GM12878 (cell line): ENCODE results near the gene LXN. TPM values are rescaled to one million over a fixed set of nuclear protein-coding genes. Genes with fewer than 3 reads are reported as not detected.

Source experiments
- ATAC-seq: fragments of 200-7000 bp; cut with Tn5 transposase; 3 replicates; pipeline ENCODE4 v1.9.1; 2020; ENCODE audit warnings: mild to moderate bottlenecking, moderate library complexity
- BruUV-seq: library from RNA; stranded (reverse); fragments of 400-500 nt; replicated peaks from 2 replicates; lab custom pipeline; 2021; lab: Mats Ljungman, UMichigan
- CTCF ChIA-PET: fragments of 300-600 bp; sonication (Branson Sonifier 250); formaldehyde crosslinking; extraction: SDS; loops from one replicate; lab custom pipeline; 2021; ENCODE audit warnings: inconsistent platforms; lab: Yijun Ruan, JAX
- POLR2A ChIA-PET: fragments of 350-600 bp; formaldehyde crosslinking; extraction: SDS; loops from one replicate; lab custom pipeline; 2021; ENCODE audit warnings: inconsistent platforms; lab: Charles Lee
- RAD21 ChIA-PET: fragments of 300-600 bp; sonication (Branson Sonifier 250); formaldehyde crosslinking; loops from one replicate; lab custom pipeline; 2023; ENCODE audit warnings: antibody characterized with exemption; ENCODE audit not compliant: unreplicated experiment; lab: Charles Lee
- SMC1A ChIA-PET: fragments of 300-600 bp; sonication (Branson Sonifier 250); formaldehyde crosslinking; loops from one replicate; lab custom pipeline; 2023; ENCODE audit not compliant: unreplicated experiment, uncharacterized antibody; lab: Charles Lee
- DNase-seq: peaks from one replicate; pipeline ENCODE4 v3.0.0-alpha.2; 2011; ENCODE audit warnings: low read depth, low spot score
- FAIRE-seq: peaks from 3 replicates; lab custom pipeline; 2011; peaks lifted over from hg19 to GRCh38; lab: Jason Lieb, UNC
- H2AFZ ChIP-seq: 2 replicates; pipeline ENCODE4 v1.6.0; 2011; ENCODE audit warnings: low read depth, low read length, control low read depth; ENCODE audit not compliant: control insufficient read depth
- H3K27ac ChIP-seq: 2 replicates; pipeline ENCODE4 v1.5.1; 2011; ENCODE audit warnings: control low read depth; ENCODE audit not compliant: control insufficient read depth, insufficient read depth
- H3K27me3 ChIP-seq, 2 experiments: replicated peaks in 1 of 2; 2 replicates each; pipeline versions ENCODE4 v1.6.0 to v1.6.1; 2011; ENCODE audit warnings: low read length in 1 of 2; ENCODE audit not compliant: control insufficient read depth in 2 of 2, insufficient read depth in 2 of 2
- H3K36me3 ChIP-seq, 2 experiments: 2 replicates each; pipeline ENCODE4 v1.5.1; 2011; ENCODE audit warnings: low read length in 1 of 2; ENCODE audit not compliant: control insufficient read depth in 2 of 2, insufficient read depth in 2 of 2
- H3K4me1 ChIP-seq: 2 replicates; pipeline ENCODE4 v1.6.1; 2011; ENCODE audit warnings: mild to moderate bottlenecking, low read length, moderate library complexity, mixed read lengths; ENCODE audit not compliant: control insufficient read depth, insufficient read depth
- H3K4me2 ChIP-seq: 2 replicates; pipeline ENCODE4 v1.6.0; 2011; ENCODE audit warnings: control low read depth; ENCODE audit not compliant: control insufficient read depth, insufficient read depth
- H3K4me3 ChIP-seq: fragments of 200-600 bp; sonication (generic); 2 replicates; pipeline ENCODE4 v1.5.1; 2016
- H3K79me2 ChIP-seq: 2 replicates; pipeline ENCODE4 v1.6.0; 2011; ENCODE audit warnings: low read length; ENCODE audit not compliant: control insufficient read depth, insufficient read depth
- H3K9ac ChIP-seq: 2 replicates; pipeline ENCODE4 v1.8.0; 2011; ENCODE audit warnings: low read length, control low read depth, mixed read lengths; ENCODE audit not compliant: control insufficient read depth, insufficient read depth
- H3K9me3 ChIP-seq: replicated peaks from 3 replicates; pipeline ENCODE4 v1.5.1; 2011; ENCODE audit warnings: mild to moderate bottlenecking, low read length; ENCODE audit not compliant: control insufficient read depth, insufficient read depth
- H4K20me1 ChIP-seq: 2 replicates; pipeline ENCODE4 v1.6.0; 2011; ENCODE audit not compliant: control insufficient read depth, insufficient read depth
- ETV6 ChIP-seq, 2 experiments: fragments of 450-650 bp in 1 of 2; IDR thresholded peaks in 1 of 2; conservative IDR thresholded peaks in 1 of 2; 2 replicates each; pipeline ENCODE4 v1.6.1; 2014; ENCODE audit warnings: antibody characterized with exemption in 1 of 2, borderline replicate concordance in 1 of 2, low read depth in 1 of 2, mild to moderate bottlenecking in 1 of 2, moderate library complexity in 1 of 2
- PAX5 ChIP-seq: IDR thresholded peaks from 2 replicates; pipeline ENCODE4 v1.6.1; 2011; ENCODE audit warnings: low read depth, low read length, borderline replicate concordance
- TCF3 ChIP-seq: IDR thresholded peaks from 2 replicates; pipeline ENCODE4 v1.6.1; 2012; ENCODE audit warnings: low read depth, mild to moderate bottlenecking, low read length, borderline replicate concordance; ENCODE audit not compliant: insufficient read depth
- WGBS: methylation state at CpG from one replicate; pipeline ENCODE4 v1.1.6; 2016; ENCODE audit warnings: low lambda C conversion rate; ENCODE audit not compliant: insufficient replicate concordance, insufficient coverage; ENCODE audit errors: missing lambda C conversion rate; 5-methylcytosine and 5-hydroxymethylcytosine counted together
- in situ Hi-C: fragments of 300-500 bp; cut with MboI; formaldehyde crosslinking; loops from 9 replicates; pipeline ENCODE4 v1.14.3; 2018; ENCODE audit warnings: mixed read lengths
- intact Hi-C: fragments of 100-400 bp; cut with micrococcal nuclease; formaldehyde crosslinking; loops from one replicate; pipeline ENCODE4 v1.14.2; 2022; ENCODE audit not compliant: unreplicated experiment
- polyA plus RNA-seq, 11 experiments: library from polyadenylated mRNA; depleted of rRNA in 4 of 11; unstranded in 6 of 11; stranded (reverse) in 5 of 11; fragments of >200 nt; fragmentation: Nextera tagmentation in 4 of 11; fragmentation: Illumina TruSeq in 1 of 11; extraction: Ambion mirVana in 4 of 11; extraction: Trizol in 1 of 11; gene quantifications; 1 replicate in 1 of 11; 2 replicates in 10 of 11; pipeline versions ENCODE4 v1.2.1 to v1.2.3, GENCODE V29; 2011 to 2016; ENCODE audit warnings: inconsistent platforms in 2 of 11, missing spikeins in 2 of 11, low read depth in 1 of 11
- total RNA-seq, 4 experiments: library from RNA; depleted of rRNA in 3 of 4; stranded (reverse); fragments of >200 nt in 3 of 4; fragmentation: Illumina TruSeq in 1 of 4; extraction: Trizol in 1 of 4; gene quantifications; 2 replicates each; pipeline versions ENCODE4 v1.2.1 to v1.2.3, GENCODE V29; 2013 to 2021
- TF ChIP-seq, protein P1 (sequence below): fragments of 450-650 bp; IDR thresholded peaks from 2 replicates; pipeline ENCODE4 v1.6.1; 2014; ENCODE audit warnings: mild to moderate bottlenecking
- TF ChIP-seq, protein P2 (sequence below): fragments of 450-650 bp; IDR thresholded peaks from 2 replicates; pipeline ENCODE4 v1.6.1; 2017; ENCODE audit warnings: mild to moderate bottlenecking, low read depth, inconsistent platforms; ENCODE audit not compliant: poor library complexity, severe bottlenecking
- TF ChIP-seq, protein P3 (sequence below): IDR thresholded peaks from 2 replicates; pipeline ENCODE4 v1.6.1; 2012; ENCODE audit warnings: low read depth, low read length, improper control_type of control experiment

Gene LXN
- total and polyA plus RNA-seq, 10 of the 15 experiments (the other 5 are each of a cell fraction or from before 2014, with no cell fraction given): 10.7 to 45.0 (median 20.4) TPM

DNA sequence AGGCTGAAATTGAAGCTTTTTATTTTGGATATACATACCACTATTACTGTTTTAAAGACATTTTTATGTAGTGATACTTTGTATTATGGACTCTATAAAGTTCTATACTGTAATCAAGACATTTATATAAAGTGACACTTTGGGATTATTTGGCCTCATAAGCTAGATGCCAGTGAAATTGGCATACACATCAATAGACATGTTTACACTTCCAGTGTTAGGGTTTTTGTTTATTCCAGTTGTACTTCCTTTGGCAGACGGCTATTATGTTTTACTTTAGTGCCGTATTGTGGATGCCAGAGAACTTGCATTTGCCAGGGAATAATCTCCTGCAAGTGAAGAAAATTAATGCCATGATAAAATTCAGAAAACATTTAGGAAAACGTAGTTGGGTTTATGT, 6.0 kb downstream of the LXN start:
- Histone ChIP-seq H2AFZ (no peak overlapping the region), H3K4me2 (no peak overlapping the region), H3K9me3 (no peaks in the 10 kb centered on the region), H3K36me3 (peaks cover under 1 to 19% of the 10 kb centered on the region in 2 experiments), H4K20me1 (no peaks in the 10 kb centered on the region), H3K9ac (no peak overlapping the region), H3K27me3 (no peaks in the 10 kb centered on the region), H3K79me2 (peaks cover 2% of the 10 kb centered on the region; the same call in 1 of the 2 replicates), H3K4me3 (no peak overlapping the region), H3K27ac (no peak overlapping the region), H3K4me1 (peaks cover 4% of the 10 kb centered on the region; the same call in 1 of the 2 replicates)
- ChIA-PET POLR2A (no interaction called here), RAD21 (no interaction called here), CTCF (interaction anchor here (1.1 kb wide), 1 partner anchor 22 kb away, joined by 3 read pairs; the partner anchor contains the start of gene GFM1), SMC1A (interaction anchor here (0.6 to 1.7 kb wide), 2 partner anchors 22 kb away, joined by 3 read pairs; partner anchors contain the start of gene GFM1)
- in situ Hi-C loops (no loop called here), intact Hi-C loops (no loop called here)
- no peak for DNase-seq
- FAIRE-seq: no peak
- no peak for TF ChIP-seq PAX5
- no peak for TF ChIP-seq ETV6 (conservative IDR thresholded peaks at IDR 0.05 in 1 of 2, IDR thresholded peaks at IDR 0.05 in 1 of 2; ENCODE audit: borderline replicate concordance in 1 of 2, low read depth in 1 of 2)
- TF ChIP-seq, protein P1, sequence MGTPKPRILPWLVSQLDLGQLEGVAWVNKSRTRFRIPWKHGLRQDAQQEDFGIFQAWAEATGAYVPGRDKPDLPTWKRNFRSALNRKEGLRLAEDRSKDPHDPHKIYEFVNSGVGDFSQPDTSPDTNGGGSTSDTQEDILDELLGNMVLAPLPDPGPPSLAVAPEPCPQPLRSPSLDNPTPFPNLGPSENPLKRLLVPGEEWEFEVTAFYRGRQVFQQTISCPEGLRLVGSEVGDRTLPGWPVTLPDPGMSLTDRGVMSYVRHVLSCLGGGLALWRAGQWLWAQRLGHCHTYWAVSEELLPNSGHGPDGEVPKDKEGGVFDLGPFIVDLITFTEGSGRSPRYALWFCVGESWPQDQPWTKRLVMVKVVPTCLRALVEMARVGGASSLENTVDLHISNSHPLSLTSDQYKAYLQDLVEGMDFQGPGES: no peak
- no peak for TF ChIP-seq TCF3
- TF ChIP-seq, protein P2, sequence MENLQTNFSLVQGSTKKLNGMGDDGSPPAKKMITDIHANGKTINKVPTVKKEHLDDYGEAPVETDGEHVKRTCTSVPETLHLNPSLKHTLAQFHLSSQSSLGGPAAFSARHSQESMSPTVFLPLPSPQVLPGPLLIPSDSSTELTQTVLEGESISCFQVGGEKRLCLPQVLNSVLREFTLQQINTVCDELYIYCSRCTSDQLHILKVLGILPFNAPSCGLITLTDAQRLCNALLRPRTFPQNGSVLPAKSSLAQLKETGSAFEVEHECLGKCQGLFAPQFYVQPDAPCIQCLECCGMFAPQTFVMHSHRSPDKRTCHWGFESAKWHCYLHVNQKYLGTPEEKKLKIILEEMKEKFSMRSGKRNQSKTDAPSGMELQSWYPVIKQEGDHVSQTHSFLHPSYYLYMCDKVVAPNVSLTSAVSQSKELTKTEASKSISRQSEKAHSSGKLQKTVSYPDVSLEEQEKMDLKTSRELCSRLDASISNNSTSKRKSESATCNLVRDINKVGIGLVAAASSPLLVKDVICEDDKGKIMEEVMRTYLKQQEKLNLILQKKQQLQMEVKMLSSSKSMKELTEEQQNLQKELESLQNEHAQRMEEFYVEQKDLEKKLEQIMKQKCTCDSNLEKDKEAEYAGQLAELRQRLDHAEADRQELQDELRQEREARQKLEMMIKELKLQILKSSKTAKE: no peak
- TF ChIP-seq, protein P3, sequence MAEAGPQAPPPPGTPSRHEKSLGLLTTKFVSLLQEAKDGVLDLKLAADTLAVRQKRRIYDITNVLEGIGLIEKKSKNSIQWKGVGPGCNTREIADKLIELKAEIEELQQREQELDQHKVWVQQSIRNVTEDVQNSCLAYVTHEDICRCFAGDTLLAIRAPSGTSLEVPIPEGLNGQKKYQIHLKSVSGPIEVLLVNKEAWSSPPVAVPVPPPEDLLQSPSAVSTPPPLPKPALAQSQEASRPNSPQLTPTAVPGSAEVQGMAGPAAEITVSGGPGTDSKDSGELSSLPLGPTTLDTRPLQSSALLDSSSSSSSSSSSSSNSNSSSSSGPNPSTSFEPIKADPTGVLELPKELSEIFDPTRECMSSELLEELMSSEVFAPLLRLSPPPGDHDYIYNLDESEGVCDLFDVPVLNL: no peak
- WGBS: 94% methylated on average over 3 of the region's 3 CpGs
- ATAC-seq: no peak
- BruUV-seq: no TSS peak
